A549 (cell line): ENCODE measurements around the gene GGT1.
"Not testable (repeated sequence)": the region's sequence is repeated elsewhere in the genome, so short reads cannot be mapped to it uniquely, and the experiment has no call there.

ENCODE experiments used
- CHD4 ChIP-seq: fragments of 200-600 bp; sonication (generic); IDR thresholded peaks from 2 replicates; pipeline ENCODE4 v1.6.1; 2016; ENCODE audit warnings: antibody characterized with exemption, mild to moderate bottlenecking, borderline replicate concordance
- CTCF ChIP-seq: fragments of >200 bp; sonication (Bioruptor Twin); formaldehyde crosslinking; IDR thresholded peaks from 3 replicates; pipeline ENCODE4 v1.5.1; 2016
- ESRRA ChIP-seq: fragments of 150-350 bp; IDR thresholded peaks from 2 replicates; pipeline ENCODE4 v1.6.1; 2014; ENCODE audit warnings: mild to moderate bottlenecking, low read length, borderline replicate concordance
- JUN ChIP-seq, 2 experiments: fragments of >200 bp; sonication (Bioruptor Twin); formaldehyde crosslinking; IDR thresholded peaks; 2 replicates in 1 of 2; 3 replicates in 1 of 2; pipeline ENCODE4 v1.6.1; 2016 to 2017
- KDM1A ChIP-seq: fragments of 200-600 bp; sonication (generic); IDR thresholded peaks from 2 replicates; pipeline ENCODE4 v1.6.1; 2016; ENCODE audit warnings: low read depth, mild to moderate bottlenecking
- MAFK ChIP-seq: fragments of 450-650 bp; IDR thresholded peaks from 2 replicates; pipeline ENCODE4 v1.6.1; 2014; ENCODE audit not compliant: partially characterized antibody
- POLR2A ChIP-seq: IDR thresholded peaks from 2 replicates; pipeline ENCODE4 v1.6.1; 2012; ENCODE audit warnings: mild to moderate bottlenecking, low read length
- REST ChIP-seq: fragments of 200-600 bp; sonication (generic); IDR thresholded peaks from 2 replicates; pipeline ENCODE4 v1.6.1; 2016; ENCODE audit warnings: antibody characterized with exemption, mild to moderate bottlenecking, moderate library complexity
- USF2 ChIP-seq: fragments of 450-650 bp; IDR thresholded peaks from 2 replicates; pipeline ENCODE4 v1.6.1; 2014; ENCODE audit warnings: antibody characterized with exemption
- ZFP36 ChIP-seq: fragments of 450-650 bp; IDR thresholded peaks from 2 replicates; pipeline ENCODE4 v1.6.1; 2014; ENCODE audit warnings: borderline replicate concordance; ENCODE audit not compliant: partially characterized antibody

DNA sequence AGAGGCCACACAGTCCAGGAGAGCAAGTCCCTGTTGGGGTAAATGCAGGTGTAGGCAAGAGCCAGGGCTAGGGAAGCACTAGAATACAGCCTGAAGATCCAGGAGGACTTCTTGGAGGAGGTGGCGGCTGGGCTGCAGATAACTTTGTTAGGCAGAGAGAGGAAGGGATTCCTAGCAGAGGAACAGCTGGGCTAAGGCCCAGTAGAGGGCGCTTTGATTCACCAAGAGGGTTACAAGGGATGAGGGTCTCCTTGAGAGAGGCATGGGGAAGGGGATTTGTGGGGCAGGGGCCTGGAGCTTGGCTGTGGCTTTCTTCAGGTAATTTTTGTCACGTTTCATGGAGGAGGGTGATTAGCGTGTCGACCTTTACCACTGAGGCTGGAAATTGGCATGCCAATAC is 18.3 kb downstream of the GGT1 start:
- peak; percentile 56 for TF ChIP-seq ZFP36
- not testable (repeated sequence) for TF ChIP-seq POLR2A; CTCF; MAFK; JUN (IDR thresholded peaks at IDR 0.05); ESRRA; CHD4; REST; USF2; KDM1A
